Small intestine (tissue), 7 donors: ENCODE results near the gene ATN1. TPM values are rescaled to one million over a fixed set of nuclear protein-coding genes. Genes with fewer than 3 reads are reported as not detected.

ENCODE experiments used
- DNase-seq, 2 donors: peaks; one replicate each; pipeline versions ENCODE4 v3.0.0 to v3.0.0-alpha.2; 2013
- FAIRE-seq: peaks from 2 replicates; lab custom pipeline; 2012; peaks lifted over from hg19 to GRCh38; lab: Jason Lieb, UNC
- H3K27ac ChIP-seq, 3 donors: one replicate each; pipeline ENCODE4 v1.5.1; 2013; ENCODE audit warnings: low read length in 2 of 3, mild to moderate bottlenecking in 2 of 3, control low read depth in 1 of 3, inconsistent platforms in 1 of 3, low read depth in 1 of 3, moderate library complexity in 1 of 3
- H3K27me3 ChIP-seq, 3 donors: one replicate each; pipeline ENCODE4 v1.6.1; 2013; ENCODE audit warnings: low read length in 3 of 3, inconsistent platforms in 1 of 3; ENCODE audit not compliant: control insufficient read depth in 3 of 3, insufficient read depth in 3 of 3
- H3K36me3 ChIP-seq, 3 donors: one replicate each; pipeline ENCODE4 v1.6.1; 2013; ENCODE audit warnings: low read length in 3 of 3, inconsistent platforms in 1 of 3, low read depth in 1 of 3, mild to moderate bottlenecking in 1 of 3, moderate library complexity in 1 of 3; ENCODE audit not compliant: control insufficient read depth in 3 of 3, insufficient read depth in 2 of 3
- H3K4me1 ChIP-seq, 3 donors: one replicate each; pipeline ENCODE4 v1.6.1; 2013; ENCODE audit warnings: low read length in 2 of 3, inconsistent platforms in 1 of 3, low read depth in 1 of 3, mild to moderate bottlenecking in 1 of 3, moderate library complexity in 1 of 3; ENCODE audit not compliant: control insufficient read depth in 3 of 3, insufficient read depth in 2 of 3
- H3K4me3 ChIP-seq, 3 donors: one replicate each; pipeline ENCODE4 v1.5.1; 2013; ENCODE audit warnings: low read length in 3 of 3, control low read depth in 1 of 3, inconsistent platforms in 1 of 3, low read depth in 1 of 3, mild to moderate bottlenecking in 1 of 3, moderate library complexity in 1 of 3
- H3K9me3 ChIP-seq, 2 donors: one replicate each; pipeline ENCODE4 v1.6.1; 2013; ENCODE audit warnings: low read depth in 1 of 2, low read length in 1 of 2; ENCODE audit not compliant: control insufficient read depth in 2 of 2, insufficient read depth in 1 of 2
- WGBS, 3 donors: extraction: QIAGEN DNeasy Blood & Tissue Kit; methylation state at CpG; one replicate each; pipeline ENCODE4 v1.1.7; 2013; 5-methylcytosine and 5-hydroxymethylcytosine counted together
- polyA plus RNA-seq, 4 donors: library from polyadenylated mRNA; stranded (reverse) in 3 of 4; unstranded in 1 of 4; fragments of 200-250 nt in 3 of 4; fragments of 120-200 nt in 1 of 4; gene quantifications; one replicate each; pipeline versions ENCODE4 v1.2.1 to v1.2.3, GENCODE V29; 2013
- donor health status: healthy with polysubstance abuse.
- donor health status: control.
- donor health status: control.
- donor health status: Bipolar disorder and iron deficiency.
- donor health status: healthy.

Gene ATN1
- polyA plus RNA-seq, 4 donors, result 34.0 to 63.3 (median 46.2) TPM

DNA sequence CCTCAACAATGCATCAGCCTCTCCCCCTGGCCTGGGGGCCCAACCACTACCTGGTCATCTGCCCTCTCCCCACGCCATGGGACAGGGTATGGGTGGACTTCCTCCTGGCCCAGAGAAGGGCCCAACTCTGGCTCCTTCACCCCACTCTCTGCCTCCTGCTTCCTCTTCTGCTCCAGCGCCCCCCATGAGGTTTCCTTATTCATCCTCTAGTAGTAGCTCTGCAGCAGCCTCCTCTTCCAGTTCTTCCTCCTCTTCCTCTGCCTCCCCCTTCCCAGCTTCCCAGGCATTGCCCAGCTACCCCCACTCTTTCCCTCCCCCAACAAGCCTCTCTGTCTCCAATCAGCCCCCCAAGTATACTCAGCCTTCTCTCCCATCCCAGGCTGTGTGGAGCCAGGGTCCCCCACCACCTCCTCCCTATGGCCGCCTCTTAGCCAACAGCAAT is 8.5 kb downstream of the ATN1 start:
- DNase-seq, result no peak
- Histone ChIP-seq H3K4me3 (no peak overlapping the region), H3K9me3 (no peaks in the 10 kb centered on the region), H3K27ac (peak overlapping the region in 1 of 3 donors; percentile 89), H3K36me3 (peaks cover 7 to 70% (median 8%) of the 10 kb centered on the region in 3 donors), H3K27me3 (no peaks in the 10 kb centered on the region), H3K4me1 (peaks cover 2 to 25% (median 4%) of the 10 kb centered on the region in 3 donors)
- no peak for FAIRE-seq
- 79 to 100% (median 86%) methylated on average over 2 to 3 of the region's 3 CpGs for WGBS, 3 donors

DNA sequence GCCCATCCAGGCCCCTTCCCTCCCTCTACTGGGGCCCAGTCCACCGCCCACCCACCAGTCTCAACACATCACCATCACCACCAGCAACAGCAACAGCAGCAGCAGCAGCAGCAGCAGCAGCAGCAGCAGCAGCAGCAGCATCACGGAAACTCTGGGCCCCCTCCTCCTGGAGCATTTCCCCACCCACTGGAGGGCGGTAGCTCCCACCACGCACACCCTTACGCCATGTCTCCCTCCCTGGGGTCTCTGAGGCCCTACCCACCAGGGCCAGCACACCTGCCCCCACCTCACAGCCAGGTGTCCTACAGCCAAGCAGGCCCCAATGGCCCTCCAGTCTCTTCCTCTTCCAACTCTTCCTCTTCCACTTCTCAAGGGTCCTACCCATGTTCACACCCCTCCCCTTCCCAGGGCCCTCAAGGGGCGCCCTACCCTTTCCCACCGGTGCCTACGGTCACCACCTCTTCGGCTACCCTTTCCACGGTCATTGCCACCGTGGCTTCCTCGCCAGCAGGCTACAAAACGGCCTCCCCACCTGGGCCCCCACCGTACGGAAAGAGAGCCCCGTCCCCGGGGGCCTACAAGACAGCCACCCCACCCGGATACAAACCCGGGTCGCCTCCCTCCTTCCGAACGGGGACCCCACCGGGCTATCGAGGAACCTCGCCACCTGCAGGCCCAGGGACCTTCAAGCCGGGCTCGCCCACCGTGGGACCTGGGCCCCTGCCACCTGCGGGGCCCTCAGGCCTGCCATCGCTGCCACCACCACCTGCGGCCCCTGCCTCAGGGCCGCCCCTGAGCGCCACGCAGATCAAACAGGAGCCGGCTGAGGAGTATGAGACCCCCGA is 9.1 kb downstream of the ATN1 start:
- Histone ChIP-seq H3K27ac (peak overlapping the region; percentile 89 to 95 (median 92)), H3K4me1 (peaks cover 2 to 25% (median 4%) of the 10 kb centered on the region in 3 donors), H3K36me3 (peaks cover 8 to 77% (median 8%) of the 10 kb centered on the region in 3 donors), H3K27me3 (no peaks in the 10 kb centered on the region), H3K9me3 (no peaks in the 10 kb centered on the region), H3K4me3 (peak overlapping the region; percentile 62 to 71 (median 63))
- FAIRE-seq (no peak), DNase-seq (peak in 1 of 2 donors; percentile 44)
- 19 to 33% (median 27%) methylated on average over 31 to 36 of the region's 36 CpGs for WGBS, 3 donors

DNA sequence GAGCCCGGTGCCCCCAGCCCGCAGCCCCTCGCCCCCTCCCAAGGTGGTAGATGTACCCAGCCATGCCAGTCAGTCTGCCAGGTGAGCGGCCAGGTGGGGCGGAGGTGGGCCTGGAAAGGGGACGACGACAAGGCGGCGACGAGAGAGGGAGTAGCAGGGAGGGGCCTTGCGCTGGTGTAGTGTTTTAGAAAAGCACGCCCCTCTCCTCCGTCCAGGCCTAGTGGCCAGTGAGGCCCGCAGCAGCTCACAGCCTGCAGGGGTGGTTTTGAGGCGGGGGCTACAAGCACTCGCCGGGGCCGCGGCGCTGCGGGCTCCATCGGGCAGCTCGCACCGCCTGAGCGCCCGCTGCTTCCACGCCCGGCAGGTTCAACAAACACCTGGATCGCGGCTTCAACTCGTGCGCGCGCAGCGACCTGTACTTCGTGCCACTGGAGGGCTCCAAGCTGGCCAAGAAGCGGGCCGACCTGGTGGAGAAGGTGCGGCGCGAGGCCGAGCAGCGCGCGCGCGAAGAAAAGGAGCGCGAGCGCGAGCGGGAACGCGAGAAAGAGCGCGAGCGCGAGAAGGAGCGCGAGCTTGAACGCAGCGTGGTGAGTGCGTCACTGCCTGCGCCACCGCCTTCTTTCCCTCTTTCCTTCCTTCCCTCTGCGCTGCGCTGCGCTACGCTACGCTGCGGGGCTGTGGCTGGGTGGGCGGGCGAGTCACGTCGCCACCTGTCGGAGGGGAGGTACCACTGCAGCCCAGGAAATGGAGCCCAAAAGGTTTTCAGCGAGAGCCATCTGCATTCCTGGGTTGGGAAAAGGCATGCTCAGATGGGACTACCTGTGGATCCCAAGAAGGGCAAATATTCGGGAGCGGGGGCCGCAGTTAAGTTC is 10.0 kb downstream of the ATN1 start:
- Histone ChIP-seq H3K27me3 (no peaks in the 10 kb centered on the region), H3K4me1 (peaks cover 2 to 20% (median 4%) of the 10 kb centered on the region in 3 donors), H3K27ac (peak overlapping the region; percentile 89 to 95 (median 92)), H3K4me3 (peak overlapping the region; percentile 62 to 71 (median 63)), H3K36me3 (peaks cover 8 to 84% (median 10%) of the 10 kb centered on the region in 3 donors), H3K9me3 (no peaks in the 10 kb centered on the region)
- DNase-seq, result peak; percentile 96 to 98
- no peak for FAIRE-seq
- 0% methylated on average over 72 to 80 of the region's 80 CpGs for WGBS, 3 donors

DNA sequence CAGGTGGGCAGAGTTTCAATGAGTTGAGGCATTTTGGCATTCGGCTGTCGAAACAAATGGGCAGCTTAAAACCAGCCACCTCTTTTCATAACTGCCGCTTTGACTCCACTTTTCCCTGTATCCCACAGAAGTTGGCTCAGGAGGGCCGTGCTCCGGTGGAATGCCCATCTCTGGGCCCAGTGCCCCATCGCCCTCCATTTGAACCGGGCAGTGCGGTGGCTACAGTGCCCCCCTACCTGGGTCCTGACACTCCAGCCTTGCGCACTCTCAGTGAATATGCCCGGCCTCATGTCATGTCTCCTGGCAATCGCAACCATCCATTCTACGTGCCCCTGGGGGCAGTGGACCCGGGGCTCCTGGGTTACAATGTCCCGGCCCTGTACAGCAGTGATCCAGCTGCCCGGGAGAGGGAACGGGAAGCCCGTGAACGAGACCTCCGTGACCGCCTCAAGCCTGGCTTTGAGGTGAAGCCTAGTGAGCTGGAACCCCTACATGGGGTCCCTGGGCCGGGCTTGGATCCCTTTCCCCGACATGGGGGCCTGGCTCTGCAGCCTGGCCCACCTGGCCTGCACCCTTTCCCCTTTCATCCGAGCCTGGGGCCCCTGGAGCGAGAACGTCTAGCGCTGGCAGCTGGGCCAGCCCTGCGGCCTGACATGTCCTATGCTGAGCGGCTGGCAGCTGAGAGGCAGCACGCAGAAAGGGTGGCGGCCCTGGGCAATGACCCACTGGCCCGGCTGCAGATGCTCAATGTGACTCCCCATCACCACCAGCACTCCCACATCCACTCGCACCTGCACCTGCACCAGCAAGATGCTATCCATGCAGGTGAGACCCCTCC is 10.8 kb downstream of the ATN1 start:
- Histone ChIP-seq H3K27me3 (no peaks in the 10 kb centered on the region), H3K4me3 (peak overlapping the region in 1 of 3 donors; percentile 63), H3K4me1 (peaks cover 2 to 26% (median 4%) of the 10 kb centered on the region in 3 donors), H3K9me3 (no peaks in the 10 kb centered on the region), H3K27ac (peak overlapping the region; percentile 8 to 95 (median 92)), H3K36me3 (peaks cover 8 to 79% (median 10%) of the 10 kb centered on the region in 3 donors)
- 83 to 85% (median 83%) methylated on average over 32 of the region's 32 CpGs for WGBS, 3 donors
- FAIRE-seq, result no peak
- DNase-seq, result no peak

DNA sequence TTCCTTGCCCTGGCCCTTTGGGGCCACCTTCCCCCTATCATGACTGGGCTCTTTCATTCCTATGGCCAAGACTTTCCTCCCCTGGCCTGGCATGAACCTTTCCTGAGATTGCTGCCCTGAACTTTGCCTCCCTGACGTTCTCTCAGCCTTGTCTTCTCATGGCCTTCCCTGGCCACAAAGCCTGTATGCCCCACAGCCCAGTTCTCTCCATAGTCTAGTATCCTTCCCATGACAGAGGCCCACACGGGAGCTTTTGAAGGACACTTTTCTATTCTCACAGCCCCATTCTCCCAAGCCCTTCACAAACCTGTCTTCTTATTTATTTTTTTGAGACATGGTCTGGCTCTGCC is 11.4 kb downstream of the ATN1 start:
- FAIRE-seq, result no peak
- peak overlapping the region in 1 of 3 donors; percentile 11 for H3K27ac ChIP-seq
- no peak for DNase-seq
- no peaks in the 10 kb centered on the region for H3K9me3 ChIP-seq
- H3K4me1 ChIP-seq, result peaks cover 0 to 26% (median 4%) of the 10 kb centered on the region in 3 donors
- H3K4me3 ChIP-seq, result no peak overlapping the region
- peaks cover 5 to 73% (median 7%) of the 10 kb centered on the region in 3 donors for H3K36me3 ChIP-seq
- 37 to 69% (median 50%) methylated on average over 2 of the region's 2 CpGs for WGBS, 3 donors
- no peaks in the 10 kb centered on the region for H3K27me3 ChIP-seq

DNA sequence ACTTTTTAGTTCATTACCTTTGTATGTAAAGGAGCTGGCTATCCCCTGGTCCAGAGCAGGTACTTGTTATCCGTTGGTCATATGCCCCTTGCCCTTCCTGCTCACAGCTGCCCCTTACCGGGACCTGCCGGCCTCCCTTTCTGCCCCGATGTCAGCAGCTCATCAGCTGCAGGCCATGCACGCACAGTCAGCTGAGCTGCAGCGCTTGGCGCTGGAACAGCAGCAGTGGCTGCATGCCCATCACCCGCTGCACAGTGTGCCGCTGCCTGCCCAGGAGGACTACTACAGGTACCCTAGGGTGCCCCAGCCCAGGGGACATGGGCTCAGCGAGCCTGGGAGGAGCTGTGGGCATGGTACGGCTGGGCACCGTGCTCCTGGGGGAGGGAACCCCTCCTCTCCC is 13.5 kb downstream of the ATN1 start:
- H3K9me3 ChIP-seq, result no peaks in the 10 kb centered on the region
- peaks cover 5 to 43% (median 8%) of the 10 kb centered on the region in 3 donors for H3K4me1 ChIP-seq
- 84 to 89% (median 88%) methylated on average over 12 of the region's 12 CpGs for WGBS, 3 donors
- no peak for FAIRE-seq
- H3K27ac ChIP-seq, result no peak overlapping the region
- H3K4me3 ChIP-seq, result no peak overlapping the region
- H3K36me3 ChIP-seq, result peaks cover 0 to 59% (median 2%) of the 10 kb centered on the region in 3 donors
- no peak for DNase-seq
- H3K27me3 ChIP-seq, result no peaks in the 10 kb centered on the region

DNA sequence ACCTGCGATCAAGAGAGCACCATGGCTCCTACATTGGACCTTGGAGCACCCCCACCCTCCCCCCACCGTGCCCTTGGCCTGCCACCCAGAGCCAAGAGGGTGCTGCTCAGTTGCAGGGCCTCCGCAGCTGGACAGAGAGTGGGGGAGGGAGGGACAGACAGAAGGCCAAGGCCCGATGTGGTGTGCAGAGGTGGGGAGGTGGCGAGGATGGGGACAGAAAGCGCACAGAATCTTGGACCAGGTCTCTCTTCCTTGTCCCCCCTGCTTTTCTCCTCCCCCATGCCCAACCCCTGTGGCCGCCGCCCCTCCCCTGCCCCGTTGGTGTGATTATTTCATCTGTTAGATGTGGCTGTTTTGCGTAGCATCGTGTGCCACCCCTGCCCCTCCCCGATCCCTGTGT is 14.0 kb downstream of the ATN1 start:
- Histone ChIP-seq H3K36me3 (peaks cover 0 to 54% (median 2%) of the 10 kb centered on the region in 3 donors), H3K27ac (no peak overlapping the region), H3K9me3 (no peaks in the 10 kb centered on the region), H3K4me3 (no peak overlapping the region), H3K4me1 (peaks cover 5 to 40% (median 8%) of the 10 kb centered on the region in 3 donors), H3K27me3 (no peaks in the 10 kb centered on the region)
- FAIRE-seq, result no peak
- no peak for DNase-seq
- WGBS, 3 donors, result 69 to 79% (median 76%) methylated on average over 12 of the region's 12 CpGs
